GM18511 (cell line): ENCODE data around the gene HSP90AB1.
"Not testable (repeated sequence)": the region's sequence is repeated elsewhere in the genome, so short reads cannot be mapped to it uniquely, and the experiment has no call there.

Source experiments
- ATAC-seq: cut with Tn5 transposase; IDR thresholded peaks from one replicate; pipeline ENCODE4 v1.9.1; 2021; ENCODE audit warnings: mild to moderate bottlenecking, moderate library complexity; ENCODE audit not compliant: unreplicated experiment

Gene HSP90AB1

DNA sequence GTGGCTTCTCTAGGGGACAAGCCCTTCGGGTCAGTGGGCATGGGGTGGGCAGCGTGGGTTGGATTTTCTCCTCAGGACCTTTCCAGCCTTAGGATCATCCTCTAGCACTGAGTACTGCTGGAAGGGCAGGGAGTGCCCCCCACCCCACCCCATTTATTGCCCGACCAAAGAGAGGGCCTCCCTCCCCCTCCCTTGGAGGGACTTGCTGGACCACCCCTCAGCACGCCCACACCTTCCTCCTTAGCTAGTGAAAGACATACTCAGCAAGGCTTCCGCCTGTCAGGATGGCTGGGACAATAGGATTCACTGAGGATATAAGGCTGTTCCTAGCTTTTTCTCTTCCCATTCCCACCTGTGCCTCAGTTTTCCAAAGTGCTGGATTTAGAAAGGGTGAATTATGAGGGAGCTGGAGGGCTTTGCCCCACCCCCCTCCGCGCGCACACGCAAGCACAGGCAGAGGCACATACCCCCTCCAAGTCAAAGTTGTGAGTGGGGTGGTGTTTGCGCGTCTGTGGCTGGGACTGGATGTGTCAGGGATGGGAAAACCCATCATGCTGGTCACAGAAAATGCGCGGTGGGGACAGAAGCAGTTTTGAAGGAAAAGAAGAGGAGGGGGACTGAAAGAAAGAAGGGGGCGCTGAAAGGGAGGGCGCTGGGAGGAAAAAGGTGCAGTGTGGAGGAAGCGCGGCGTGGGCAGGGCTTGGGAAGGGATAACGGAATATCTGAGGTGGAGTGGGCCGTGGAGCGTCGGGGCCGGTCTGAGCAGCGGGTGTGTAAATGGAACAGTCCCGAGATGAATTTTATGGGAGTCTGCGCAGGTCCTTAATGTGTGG is 24.2 kb upstream of the HSP90AB1 start:
- no peak for ATAC-seq

DNA sequence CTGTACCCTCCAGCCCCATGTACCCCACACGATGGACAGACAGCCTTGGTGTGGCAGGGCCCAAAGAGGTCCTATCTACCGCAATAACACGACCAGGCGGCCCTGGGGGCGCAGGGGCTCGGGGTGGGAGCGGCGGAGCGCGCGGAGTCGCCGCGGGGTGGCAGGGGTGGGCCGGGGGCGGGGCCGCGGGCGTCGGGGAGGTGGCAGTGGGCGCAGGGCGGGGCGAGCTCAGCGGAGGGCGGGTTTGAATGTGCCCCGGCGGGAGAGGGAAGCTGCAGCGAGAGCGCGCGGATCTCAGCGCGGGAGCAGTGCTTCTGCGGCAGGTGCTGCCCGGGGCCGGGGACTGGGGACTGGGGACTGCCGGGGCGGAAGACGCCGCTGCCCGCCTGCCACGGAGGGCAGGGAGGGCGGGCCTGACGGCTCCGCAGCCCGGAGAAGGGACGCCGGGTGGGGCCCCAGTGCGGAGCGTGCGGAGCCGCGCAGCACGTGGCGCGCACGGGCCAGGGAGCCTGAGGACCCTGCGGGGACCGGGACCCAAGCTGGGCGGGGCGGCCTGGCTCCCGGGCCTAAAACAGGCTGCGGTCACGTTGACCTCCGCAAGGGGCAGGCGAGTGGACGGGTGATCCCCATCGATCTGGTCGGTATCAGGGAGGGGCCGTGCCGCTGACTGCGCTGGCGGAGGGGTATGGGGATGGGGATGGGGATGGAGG is 23.4 kb upstream of the HSP90AB1 start, which contains the start of gene SLC29A1:
SLC29A1 (plus strand) TSS at position 277 of the 710 bp plus-strand sequence. CDS start 3,719 bp downstream, outside the sequence.
- ATAC-seq: peak; percentile 44

DNA sequence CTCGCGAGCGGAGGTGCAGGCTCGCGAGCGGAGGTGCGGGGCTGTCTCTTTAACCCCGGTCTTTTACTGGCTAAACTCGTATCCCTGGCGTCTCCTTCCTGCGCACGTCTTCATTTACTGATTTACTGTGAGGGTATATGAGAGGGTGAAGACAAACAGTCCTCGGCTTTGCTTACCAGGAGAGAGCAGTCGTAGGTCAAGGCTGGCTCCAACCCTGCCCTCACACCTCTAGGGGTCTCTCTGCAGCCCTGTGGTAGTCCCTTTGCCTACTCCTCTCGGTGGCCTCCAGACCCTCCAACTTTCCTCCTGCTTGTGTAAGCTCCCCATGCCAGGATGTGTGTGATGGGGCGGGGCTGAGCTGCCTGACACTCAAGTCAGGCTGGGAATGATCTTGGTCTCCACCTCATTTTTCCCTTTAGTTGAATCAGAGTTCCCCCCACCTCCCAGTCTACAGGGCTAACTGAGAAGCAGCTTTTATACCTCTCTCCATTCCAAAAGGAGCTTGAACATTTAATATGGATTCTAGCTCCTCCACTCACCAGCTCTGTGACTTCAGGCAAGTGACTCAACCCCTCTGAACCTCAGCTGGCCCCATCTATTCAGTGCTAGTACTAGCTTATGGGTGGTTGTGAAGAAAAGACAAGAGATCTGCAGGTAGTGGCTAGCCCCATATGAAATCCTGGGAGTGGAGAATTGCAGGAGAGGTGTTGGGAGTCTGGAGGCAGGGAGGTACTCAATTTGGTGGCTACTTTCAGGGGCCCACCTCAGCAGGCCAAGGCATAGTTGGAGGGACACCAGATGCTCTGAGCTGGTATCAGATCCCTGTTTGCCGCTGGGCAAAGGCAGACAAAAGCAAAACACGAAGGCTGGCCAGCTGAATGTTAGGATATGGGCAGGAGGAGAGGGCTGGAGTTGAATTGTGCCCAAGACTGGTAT is 22.6 kb upstream of the HSP90AB1 start:
- ATAC-seq: peak; percentile 17

DNA sequence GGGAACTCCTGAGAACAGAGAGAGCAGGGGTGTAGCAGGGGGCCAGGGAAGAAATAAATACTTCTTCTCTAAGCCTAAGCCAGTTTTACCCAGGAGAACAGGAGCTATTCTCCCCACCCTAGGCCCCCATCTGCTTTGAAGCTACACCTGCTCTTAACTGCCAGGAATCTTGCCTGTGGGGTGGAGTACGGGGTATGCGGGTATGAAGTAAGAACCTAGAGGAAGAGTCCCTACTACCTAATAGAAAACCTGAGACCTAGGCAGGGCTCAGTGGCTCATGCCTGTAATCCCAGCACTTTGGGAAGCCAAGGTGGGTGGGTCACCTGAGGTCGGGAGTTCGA is 22.0 kb upstream of the HSP90AB1 start:
- ATAC-seq: no peak

DNA sequence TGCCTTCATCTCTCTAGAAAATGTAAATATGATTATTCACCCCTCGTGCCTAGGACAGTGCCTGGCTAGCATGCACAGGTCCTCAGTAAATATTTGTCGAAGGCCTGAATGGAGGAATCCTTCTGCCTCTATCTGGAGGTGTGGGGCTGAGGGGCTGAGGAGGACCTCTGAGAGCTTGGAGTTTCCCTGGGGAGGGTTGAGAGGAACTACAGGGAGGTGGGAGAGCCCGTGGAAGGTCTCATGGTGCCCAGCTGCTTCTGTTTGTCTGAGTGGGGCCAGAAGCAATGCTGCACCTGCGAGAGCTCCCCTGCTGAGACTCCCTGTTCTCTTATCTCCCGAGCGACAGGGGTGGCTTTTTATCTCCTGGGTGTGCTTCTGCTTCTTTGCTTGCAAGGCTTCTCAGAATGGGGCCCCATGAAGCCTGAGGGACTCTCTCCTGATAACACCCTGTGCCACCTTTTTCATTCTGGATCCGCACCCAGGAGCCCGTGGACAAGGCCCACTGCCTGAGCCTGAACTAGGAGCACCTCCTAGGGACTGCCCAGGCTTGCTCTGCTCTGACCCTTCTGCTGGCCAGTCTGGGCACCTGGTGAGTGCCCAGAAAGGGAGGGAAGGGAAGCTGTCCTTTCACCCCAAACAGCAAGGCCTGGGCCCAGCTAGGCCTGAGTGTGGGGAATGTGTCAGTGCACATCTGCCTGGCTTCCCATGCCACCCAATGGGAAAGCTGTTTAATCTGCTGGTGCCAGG is 21.1 kb upstream of the HSP90AB1 start:
- ATAC-seq: no peak

DNA sequence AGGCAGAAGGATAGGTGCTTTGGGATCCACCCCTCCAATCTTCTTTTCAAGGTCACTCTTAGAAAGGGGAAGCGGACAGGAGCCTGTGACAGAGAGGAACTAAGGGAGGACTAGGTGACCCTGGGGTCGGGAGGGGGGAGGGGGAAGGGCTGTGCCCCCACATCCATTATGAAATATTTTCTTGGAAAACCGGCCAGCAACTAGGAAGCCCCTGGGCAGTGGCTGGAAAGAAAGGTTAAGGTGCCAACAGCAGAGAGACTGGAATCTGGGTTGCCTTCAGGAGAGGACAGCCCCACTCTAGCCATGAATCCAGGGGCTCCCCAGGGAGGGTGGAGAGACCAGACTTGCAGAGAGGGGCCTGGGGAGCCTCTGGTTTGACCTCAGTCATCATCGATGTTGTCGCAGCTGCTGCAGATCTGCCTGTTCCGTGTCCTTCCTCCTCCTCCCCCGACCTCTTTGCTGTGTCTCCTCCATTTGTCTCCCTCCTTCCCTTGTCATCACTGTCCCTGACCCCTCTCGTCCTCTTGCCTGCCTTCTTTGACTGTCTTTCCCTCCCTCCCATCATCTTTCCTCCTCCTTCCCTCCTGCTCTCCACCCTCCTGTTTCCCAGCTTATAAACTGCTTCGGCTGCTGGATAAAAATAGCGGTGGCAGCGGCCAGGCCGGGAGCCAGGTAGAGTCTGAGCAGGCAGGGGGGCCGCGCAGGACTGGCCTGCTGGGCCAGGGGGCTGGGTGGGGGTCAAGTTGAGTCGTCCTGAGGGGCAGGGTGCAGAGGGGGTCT is 20.3 kb upstream of the HSP90AB1 start:
- ATAC-seq: no peak

DNA sequence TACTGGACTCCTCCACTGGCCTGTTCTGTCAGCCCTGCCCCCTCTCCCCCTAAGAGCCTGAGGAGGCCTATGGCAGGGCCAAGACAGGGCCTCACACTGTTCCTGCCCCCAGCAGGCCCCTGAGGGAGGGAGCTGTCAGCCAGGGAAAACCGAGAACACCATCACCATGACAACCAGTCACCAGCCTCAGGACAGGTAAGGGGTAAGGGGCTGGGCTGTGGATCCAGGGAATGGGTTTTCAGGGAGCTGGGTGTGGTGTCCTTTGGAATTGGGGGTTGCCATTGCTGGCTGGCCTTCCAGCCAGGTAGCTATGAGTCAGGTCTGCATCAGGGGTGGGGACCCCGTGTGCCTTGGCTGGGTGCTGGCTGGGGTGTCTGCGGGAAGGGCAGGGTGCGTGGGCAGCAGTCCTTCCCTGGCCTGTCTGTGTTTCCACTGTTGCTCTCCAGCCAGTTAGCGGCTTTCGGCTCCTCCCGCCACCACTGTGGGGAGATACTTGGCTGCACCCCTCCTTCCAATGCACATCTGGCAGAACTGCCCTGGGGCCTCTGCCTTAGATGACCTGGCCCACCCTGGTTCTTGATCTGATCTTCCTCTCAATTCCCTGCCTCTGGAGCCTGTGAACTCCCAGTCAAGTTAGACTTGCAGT is 19.6 kb upstream of the HSP90AB1 start:
- ATAC-seq: no peak

DNA sequence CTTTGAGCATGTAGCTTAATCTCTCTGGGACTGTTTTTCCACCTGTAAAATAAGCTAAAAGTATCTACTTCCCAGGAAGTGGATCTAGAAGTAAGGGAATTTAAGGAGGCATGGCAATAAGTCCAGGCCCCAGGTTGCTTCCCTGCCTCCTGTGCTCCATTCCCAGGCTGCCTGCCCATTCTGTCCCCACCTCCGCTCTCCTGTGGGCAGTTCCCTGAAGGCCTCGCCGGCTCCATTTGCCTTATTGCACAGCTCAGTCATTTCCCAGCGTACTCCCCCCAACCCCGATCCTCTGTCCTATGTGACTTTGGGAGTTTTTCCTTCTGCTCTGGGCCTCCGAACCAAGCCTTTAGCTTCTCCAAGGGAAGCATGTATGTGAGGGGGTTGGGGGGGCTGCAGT is 18.9 kb upstream of the HSP90AB1 start:
- no peak for ATAC-seq

DNA sequence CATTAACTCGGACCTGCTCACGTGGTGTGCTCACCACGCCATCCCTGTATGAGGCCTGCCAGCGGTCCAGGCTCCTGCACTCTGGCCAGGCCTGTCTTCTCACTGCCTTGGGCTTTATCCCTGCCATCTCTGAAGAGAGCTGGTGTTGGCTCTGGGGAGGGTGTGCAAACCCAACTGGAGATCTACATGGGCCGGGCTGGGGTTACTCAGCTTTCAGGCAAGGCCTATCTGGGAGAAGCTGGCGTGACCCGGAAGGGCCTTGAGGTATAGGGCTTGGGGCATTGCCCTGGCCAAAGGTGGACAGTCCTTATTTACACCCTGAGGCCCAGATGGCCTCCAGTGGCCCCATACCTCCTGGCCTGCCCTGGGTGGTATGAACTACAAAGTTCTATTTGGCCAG is 18.5 kb upstream of the HSP90AB1 start:
- no peak for ATAC-seq

DNA sequence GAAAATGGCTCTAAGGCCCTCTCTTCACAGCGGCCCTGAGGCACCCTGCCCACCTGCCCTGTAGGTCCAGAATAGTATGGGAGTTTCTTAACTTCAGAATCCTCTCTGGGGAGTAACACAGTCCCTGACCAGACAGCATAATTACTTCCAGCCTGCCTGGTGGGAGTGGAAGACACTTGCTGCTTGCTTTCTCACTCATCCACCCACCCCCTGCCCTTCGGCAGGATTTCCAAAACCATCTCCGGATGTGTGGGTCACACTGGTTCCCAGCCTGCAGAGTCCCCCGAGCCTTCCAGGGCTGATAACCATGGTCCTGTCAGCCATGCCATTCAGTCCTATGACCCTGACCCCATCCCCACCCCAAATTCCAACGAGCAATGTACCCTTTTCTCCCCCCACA is 18.1 kb upstream of the HSP90AB1 start:
- no peak for ATAC-seq

DNA sequence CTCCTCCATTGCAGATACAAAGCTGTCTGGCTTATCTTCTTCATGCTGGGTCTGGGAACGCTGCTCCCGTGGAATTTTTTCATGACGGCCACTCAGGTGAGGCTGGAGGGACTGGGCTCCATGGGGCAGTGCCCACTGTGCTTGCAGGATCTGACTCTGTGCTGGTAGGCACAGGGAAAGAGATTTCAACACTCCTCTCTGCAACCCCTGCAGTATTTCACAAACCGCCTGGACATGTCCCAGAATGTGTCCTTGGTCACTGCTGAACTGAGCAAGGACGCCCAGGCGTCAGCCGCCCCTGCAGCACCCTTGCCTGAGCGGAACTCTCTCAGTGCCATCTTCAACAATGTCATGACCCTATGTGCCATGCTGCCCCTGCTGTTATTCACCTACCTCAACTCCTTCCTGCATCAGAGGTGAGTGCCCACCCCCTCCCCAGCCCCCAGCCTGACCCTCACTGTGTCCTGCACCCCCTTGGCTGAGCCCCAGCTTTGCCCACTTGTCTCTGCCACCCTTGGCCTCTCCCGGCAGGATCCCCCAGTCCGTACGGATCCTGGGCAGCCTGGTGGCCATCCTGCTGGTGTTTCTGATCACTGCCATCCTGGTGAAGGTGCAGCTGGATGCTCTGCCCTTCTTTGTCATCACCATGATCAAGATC is 17.4 kb upstream of the HSP90AB1 start:
- no peak for ATAC-seq

DNA sequence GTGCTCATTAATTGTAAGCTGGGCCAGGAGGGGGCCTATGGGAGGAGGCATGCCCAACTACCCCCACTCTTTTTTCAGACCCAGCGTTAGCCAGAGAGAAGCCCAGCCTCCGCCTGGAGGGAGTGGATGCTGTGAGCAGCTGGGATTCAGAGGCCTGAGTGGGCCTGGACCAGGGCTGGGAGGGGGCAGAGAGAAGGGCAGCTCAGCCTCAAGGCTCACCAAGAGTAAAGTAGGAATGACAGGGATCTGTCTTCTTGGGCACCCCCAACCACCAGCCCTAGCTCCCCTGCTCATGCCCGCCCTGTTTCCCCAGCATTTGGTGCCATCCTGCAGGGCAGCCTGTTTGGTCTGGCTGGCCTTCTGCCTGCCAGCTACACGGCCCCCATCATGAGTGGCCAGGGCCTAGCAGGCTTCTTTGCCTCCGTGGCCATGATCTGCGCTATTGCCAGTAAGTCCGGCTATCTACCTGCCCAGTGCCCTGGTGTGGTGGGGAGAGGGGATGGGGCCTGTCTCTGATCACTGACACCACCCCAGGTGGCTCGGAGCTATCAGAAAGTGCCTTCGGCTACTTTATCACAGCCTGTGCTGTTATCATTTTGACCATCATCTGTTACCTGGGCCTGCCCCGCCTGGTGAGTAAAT is 16.7 kb upstream of the HSP90AB1 start:
- no peak for ATAC-seq

DNA sequence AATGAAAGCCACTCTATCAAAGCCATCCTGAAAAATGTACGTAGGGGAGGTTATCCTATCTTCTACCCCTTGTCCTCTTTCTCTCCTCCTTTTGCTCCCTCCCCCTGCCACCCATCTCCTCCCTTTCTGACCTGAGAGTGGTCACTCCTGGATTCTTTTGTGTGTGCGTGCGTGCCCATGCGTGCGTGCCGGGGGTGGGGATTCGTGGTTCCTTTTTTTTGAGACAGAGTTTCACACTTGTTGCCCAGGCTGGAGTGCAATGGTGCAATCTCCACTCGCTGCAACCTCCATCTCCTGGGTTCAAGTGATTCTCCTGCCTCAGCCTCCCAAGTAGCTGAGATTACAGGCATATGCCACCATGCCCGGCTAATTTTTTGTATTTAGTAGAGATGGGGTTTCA is 15.5 kb upstream of the HSP90AB1 start:
- ATAC-seq: not testable (repeated sequence)

DNA sequence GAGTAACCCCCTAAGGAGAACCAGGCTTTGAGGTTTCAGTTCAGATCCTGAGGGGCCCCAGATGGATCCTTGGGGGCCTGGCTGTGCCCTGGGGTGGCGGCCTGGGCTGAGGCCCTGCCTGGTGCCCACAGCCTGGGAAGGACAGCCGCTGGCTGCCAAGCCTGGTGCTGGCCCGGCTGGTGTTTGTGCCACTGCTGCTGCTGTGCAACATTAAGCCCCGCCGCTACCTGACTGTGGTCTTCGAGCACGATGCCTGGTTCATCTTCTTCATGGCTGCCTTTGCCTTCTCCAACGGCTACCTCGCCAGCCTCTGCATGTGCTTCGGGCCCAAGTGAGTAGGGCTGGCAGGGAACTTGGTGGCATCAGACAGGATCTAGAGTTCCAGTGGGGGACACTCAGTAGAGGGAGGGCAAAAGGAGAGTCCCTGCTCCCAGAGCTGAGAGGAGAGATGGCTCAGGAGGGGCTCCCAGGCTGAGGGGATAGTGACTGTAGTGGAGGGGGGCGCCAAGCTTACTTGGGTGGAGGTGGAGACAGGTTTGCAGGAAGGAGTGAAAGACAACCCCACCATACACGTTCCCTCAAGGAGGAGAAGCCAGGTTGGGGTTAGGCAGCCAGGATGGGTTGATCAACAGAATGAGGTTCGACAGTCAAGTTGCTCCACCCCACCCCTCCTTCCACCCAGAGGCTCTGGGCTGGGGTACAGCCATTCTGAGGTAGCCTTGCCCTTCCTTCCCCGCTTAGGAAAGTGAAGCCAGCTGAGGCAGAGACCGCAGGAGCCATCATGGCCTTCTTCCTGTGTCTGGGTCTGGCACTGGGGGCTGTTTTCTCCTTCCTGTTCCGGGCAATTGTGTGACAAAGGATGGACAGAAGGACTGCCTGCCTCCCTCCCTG is 14.0 kb upstream of the HSP90AB1 start:
- no peak for ATAC-seq

DNA sequence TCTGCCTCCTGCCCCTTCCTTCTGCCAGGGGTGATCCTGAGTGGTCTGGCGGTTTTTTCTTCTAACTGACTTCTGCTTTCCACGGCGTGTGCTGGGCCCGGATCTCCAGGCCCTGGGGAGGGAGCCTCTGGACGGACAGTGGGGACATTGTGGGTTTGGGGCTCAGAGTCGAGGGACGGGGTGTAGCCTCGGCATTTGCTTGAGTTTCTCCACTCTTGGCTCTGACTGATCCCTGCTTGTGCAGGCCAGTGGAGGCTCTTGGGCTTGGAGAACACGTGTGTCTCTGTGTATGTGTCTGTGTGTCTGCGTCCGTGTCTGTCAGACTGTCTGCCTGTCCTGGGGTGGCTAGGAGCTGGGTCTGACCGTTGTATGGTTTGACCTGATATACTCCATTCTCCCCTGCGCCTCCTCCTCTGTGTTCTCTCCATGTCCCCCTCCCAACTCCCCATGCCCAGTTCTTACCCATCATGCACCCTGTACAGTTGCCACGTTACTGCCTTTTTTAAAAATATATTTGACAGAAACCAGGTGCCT is 13.3 kb upstream of the HSP90AB1 start:
- ATAC-seq: no peak

DNA sequence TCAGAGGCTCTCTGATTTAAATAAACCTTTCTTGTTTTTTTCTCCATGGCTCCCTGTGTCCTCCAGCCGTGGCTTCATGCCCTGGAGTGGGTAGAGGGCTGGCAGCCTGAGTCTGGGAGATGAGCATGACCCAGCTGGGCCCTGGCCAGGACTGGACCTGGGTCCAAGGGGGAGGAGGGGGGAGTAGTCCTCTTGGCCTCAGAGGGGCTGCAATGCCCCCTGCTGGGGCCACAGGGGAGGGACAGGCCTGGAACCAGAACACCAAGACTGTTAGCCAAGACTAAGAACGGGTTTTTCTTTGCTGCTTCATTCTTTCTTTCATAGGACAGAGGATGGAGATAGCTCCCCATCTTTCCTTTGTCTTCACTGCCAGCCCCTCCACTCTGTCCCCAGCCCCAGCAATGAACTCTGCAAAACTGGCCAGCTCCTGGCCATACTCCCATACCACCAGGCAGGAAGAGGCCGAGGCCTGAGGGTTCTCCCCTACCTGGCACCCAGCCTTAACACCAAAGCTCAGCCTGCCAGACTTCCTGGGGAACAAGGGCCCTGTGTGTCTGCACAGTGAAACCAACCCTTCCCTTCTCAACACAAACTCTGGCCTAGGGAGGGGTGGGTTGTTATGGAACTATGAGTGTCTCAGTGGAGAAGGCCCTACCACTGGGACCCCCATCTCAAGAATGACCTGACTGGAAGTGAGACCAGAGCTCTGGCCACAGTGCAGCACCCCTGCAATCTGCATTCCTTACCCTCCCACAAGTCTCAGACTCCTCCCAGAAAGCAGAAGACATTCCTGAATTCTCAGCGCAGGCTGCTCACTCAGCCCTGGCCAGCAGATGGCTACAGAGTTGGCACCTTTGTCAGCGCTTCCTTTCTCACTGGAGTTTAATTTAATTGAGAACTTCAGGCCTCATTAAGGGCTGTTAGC is 12.5 kb upstream of the HSP90AB1 start:
- no peak for ATAC-seq
